GM12878 (cell line): Measurements from ENCODE around the gene NELFB. TPM values are rescaled to one million over a fixed set of nuclear protein-coding genes. Genes with fewer than 3 reads are reported as not detected.

Experiments used
- ATAC-seq: fragments of 200-7000 bp; cut with Tn5 transposase; 3 replicates; pipeline ENCODE4 v1.9.1; 2020; ENCODE audit warnings: mild to moderate bottlenecking, moderate library complexity
- BruUV-seq: library from RNA; stranded (reverse); fragments of 400-500 nt; replicated peaks from 2 replicates; lab custom pipeline; 2021; lab: Mats Ljungman, UMichigan
- CTCF ChIA-PET: fragments of 300-600 bp; sonication (Branson Sonifier 250); formaldehyde crosslinking; extraction: SDS; loops from one replicate; lab custom pipeline; 2021; ENCODE audit warnings: inconsistent platforms; lab: Yijun Ruan, JAX
- POLR2A ChIA-PET: fragments of 350-600 bp; formaldehyde crosslinking; extraction: SDS; loops from one replicate; lab custom pipeline; 2021; ENCODE audit warnings: inconsistent platforms; lab: Charles Lee
- RAD21 ChIA-PET: fragments of 300-600 bp; sonication (Branson Sonifier 250); formaldehyde crosslinking; loops from one replicate; lab custom pipeline; 2023; ENCODE audit warnings: antibody characterized with exemption; ENCODE audit not compliant: unreplicated experiment; lab: Charles Lee
- SMC1A ChIA-PET: fragments of 300-600 bp; sonication (Branson Sonifier 250); formaldehyde crosslinking; loops from one replicate; lab custom pipeline; 2023; ENCODE audit not compliant: unreplicated experiment, uncharacterized antibody; lab: Charles Lee
- DNase-seq: peaks from one replicate; pipeline ENCODE4 v3.0.0-alpha.2; 2011; ENCODE audit warnings: low read depth, low spot score
- FAIRE-seq: peaks from 3 replicates; lab custom pipeline; 2011; peaks lifted over from hg19 to GRCh38; lab: Jason Lieb, UNC
- H2AFZ ChIP-seq: 2 replicates; pipeline ENCODE4 v1.6.0; 2011; ENCODE audit warnings: low read depth, low read length, control low read depth; ENCODE audit not compliant: control insufficient read depth
- H3K27ac ChIP-seq: 2 replicates; pipeline ENCODE4 v1.5.1; 2011; ENCODE audit warnings: control low read depth; ENCODE audit not compliant: control insufficient read depth, insufficient read depth
- H3K27me3 ChIP-seq, 2 experiments: replicated peaks in 1 of 2; 2 replicates each; pipeline versions ENCODE4 v1.6.0 to v1.6.1; 2011; ENCODE audit warnings: low read length in 1 of 2; ENCODE audit not compliant: control insufficient read depth in 2 of 2, insufficient read depth in 2 of 2
- H3K36me3 ChIP-seq, 2 experiments: 2 replicates each; pipeline ENCODE4 v1.5.1; 2011; ENCODE audit warnings: low read length in 1 of 2; ENCODE audit not compliant: control insufficient read depth in 2 of 2, insufficient read depth in 2 of 2
- H3K4me1 ChIP-seq: 2 replicates; pipeline ENCODE4 v1.6.1; 2011; ENCODE audit warnings: mild to moderate bottlenecking, low read length, moderate library complexity, mixed read lengths; ENCODE audit not compliant: control insufficient read depth, insufficient read depth
- H3K4me2 ChIP-seq: 2 replicates; pipeline ENCODE4 v1.6.0; 2011; ENCODE audit warnings: control low read depth; ENCODE audit not compliant: control insufficient read depth, insufficient read depth
- H3K4me3 ChIP-seq: fragments of 200-600 bp; sonication (generic); 2 replicates; pipeline ENCODE4 v1.5.1; 2016
- H3K79me2 ChIP-seq: 2 replicates; pipeline ENCODE4 v1.6.0; 2011; ENCODE audit warnings: low read length; ENCODE audit not compliant: control insufficient read depth, insufficient read depth
- H3K9ac ChIP-seq: 2 replicates; pipeline ENCODE4 v1.8.0; 2011; ENCODE audit warnings: low read length, control low read depth, mixed read lengths; ENCODE audit not compliant: control insufficient read depth, insufficient read depth
- H3K9me3 ChIP-seq: replicated peaks from 3 replicates; pipeline ENCODE4 v1.5.1; 2011; ENCODE audit warnings: mild to moderate bottlenecking, low read length; ENCODE audit not compliant: control insufficient read depth, insufficient read depth
- H4K20me1 ChIP-seq: 2 replicates; pipeline ENCODE4 v1.6.0; 2011; ENCODE audit not compliant: control insufficient read depth, insufficient read depth
- ASH2L ChIP-seq: fragments of 300-600, 200-600 bp; sonication (generic); IDR thresholded peaks from 2 replicates; pipeline ENCODE4 v1.6.1; 2017; ENCODE audit warnings: low read depth, mild to moderate bottlenecking, borderline replicate concordance
- ATF3 ChIP-seq: IDR thresholded peaks from 2 replicates; pipeline ENCODE4 v1.6.1; 2011; ENCODE audit warnings: low read depth, mild to moderate bottlenecking, low read length, moderate library complexity, borderline replicate concordance; ENCODE audit errors: extremely low read depth
- CBFB ChIP-seq: IDR thresholded peaks from 2 replicates; pipeline ENCODE4 v1.6.1; 2016; ENCODE audit warnings: antibody characterized with exemption, low read depth
- CUX1 ChIP-seq: IDR thresholded peaks from 2 replicates; pipeline ENCODE4 v1.6.1; 2012; ENCODE audit warnings: improper control_type of control experiment, low read depth, low read length; ENCODE audit not compliant: insufficient replicate concordance
- PRDM15 ChIP-seq: fragments of 450-650 bp; formaldehyde crosslinking; IDR thresholded peaks from 2 replicates; pipeline ENCODE4 v1.4.0; 2020; ENCODE audit warnings: mild to moderate bottlenecking, moderate library complexity
- RELB ChIP-seq: fragments of 450-650 bp; IDR thresholded peaks from 2 replicates; pipeline ENCODE4 v1.6.1; 2017; ENCODE audit warnings: low read depth, mild to moderate bottlenecking, moderate library complexity
- RUNX3 ChIP-seq: IDR thresholded peaks from 2 replicates; pipeline ENCODE4 v1.6.1; 2012; ENCODE audit warnings: low read length, inconsistent platforms
- SPI1 ChIP-seq: IDR thresholded peaks from 2 replicates; pipeline ENCODE4 v1.6.1; 2011; ENCODE audit warnings: low read depth, mild to moderate bottlenecking, low read length, moderate library complexity, borderline replicate concordance; ENCODE audit not compliant: insufficient read depth
- USF1 ChIP-seq: IDR thresholded peaks from 2 replicates; pipeline ENCODE4 v1.6.1; 2011; ENCODE audit warnings: borderline replicate concordance, low read depth, mild to moderate bottlenecking, moderate library complexity, mixed read lengths, low read length; ENCODE audit not compliant: insufficient read depth; ENCODE audit errors: extremely low read length
- WRNIP1 ChIP-seq: IDR thresholded peaks from 2 replicates; pipeline ENCODE4 v1.6.1; 2011; ENCODE audit warnings: low read depth, low read length, improper control_type of control experiment, borderline replicate concordance
- WGBS: methylation state at CpG from one replicate; pipeline ENCODE4 v1.1.6; 2016; ENCODE audit warnings: low lambda C conversion rate; ENCODE audit not compliant: insufficient replicate concordance, insufficient coverage; ENCODE audit errors: missing lambda C conversion rate; 5-methylcytosine and 5-hydroxymethylcytosine counted together
- in situ Hi-C: fragments of 300-500 bp; cut with MboI; formaldehyde crosslinking; loops from 9 replicates; pipeline ENCODE4 v1.14.3; 2018; ENCODE audit warnings: mixed read lengths
- intact Hi-C: fragments of 100-400 bp; cut with micrococcal nuclease; formaldehyde crosslinking; loops from one replicate; pipeline ENCODE4 v1.14.2; 2022; ENCODE audit not compliant: unreplicated experiment
- polyA plus RNA-seq, 11 experiments: library from polyadenylated mRNA; depleted of rRNA in 4 of 11; unstranded in 6 of 11; stranded (reverse) in 5 of 11; fragments of >200 nt; fragmentation: Nextera tagmentation in 4 of 11; fragmentation: Illumina TruSeq in 1 of 11; extraction: Ambion mirVana in 4 of 11; extraction: Trizol in 1 of 11; gene quantifications; 1 replicate in 1 of 11; 2 replicates in 10 of 11; pipeline versions ENCODE4 v1.2.1 to v1.2.3, GENCODE V29; 2011 to 2016; ENCODE audit warnings: inconsistent platforms in 2 of 11, missing spikeins in 2 of 11, low read depth in 1 of 11
- total RNA-seq, 4 experiments: library from RNA; depleted of rRNA in 3 of 4; stranded (reverse); fragments of >200 nt in 3 of 4; fragmentation: Illumina TruSeq in 1 of 4; extraction: Trizol in 1 of 4; gene quantifications; 2 replicates each; pipeline versions ENCODE4 v1.2.1 to v1.2.3, GENCODE V29; 2013 to 2021

The NELFB gene
- total and polyA plus RNA-seq, 10 of the 15 experiments (the other 5 are each of a cell fraction or from before 2014, with no cell fraction given): 0.19 to 63.4 (median 30.9) TPM

GRCh38 chr9:137262909-137263285 lies 7.8 kb downstream of the NELFB start:
- 97% methylated on average over 23 of the region's 24 CpGs for WGBS
- ChIA-PET SMC1A (interaction anchor here (1.2 to 1.4 kb wide), 2 partner anchors 26 to 73 kb away, joined by 3 to 5 read pairs; no protein-coding TSS in a partner anchor), POLR2A (interaction anchor here (0.6 to 1.1 kb wide), 2 partner anchors 15 to 22 kb away, joined by 3 to 4 read pairs; partner anchors contain the start of gene TUBB4B), RAD21 (interaction anchor here (1.6 to 1.7 kb wide), 2 partner anchors 24 to 26 kb away, joined by 4 to 6 read pairs; no protein-coding TSS in a partner anchor), CTCF (interaction anchor here (1.1 to 2.2 kb wide), 3 partner anchors 11 to 26 kb away, joined by 3 to 24 read pairs (median 4); no protein-coding TSS in a partner anchor)
- DNase-seq (no peak), ATAC-seq (no peak), FAIRE-seq (no peak)
- Histone ChIP-seq H3K4me2 (no peak overlapping the region), H3K27ac (no peak overlapping the region), H3K4me1 (peaks cover 2% of the 10 kb centered on the region), H3K79me2 (no peaks in the 10 kb centered on the region), H3K9ac (no peak overlapping the region), H3K4me3 (no peak overlapping the region), H3K27me3 (no peaks in the 10 kb centered on the region), H3K36me3 (peaks cover 8 to 11% of the 10 kb centered on the region in 2 experiments), H3K9me3 (no peaks in the 10 kb centered on the region), H4K20me1 (no peaks in the 10 kb centered on the region), H2AFZ (no peak overlapping the region)
- no TSS peak for BruUV-seq
- in situ Hi-C loops: no loop called here
- intact Hi-C loops: no loop called here
- TF ChIP-seq CUX1: no peak
- TF ChIP-seq ATF3: no peak
- no peak for TF ChIP-seq RELB
- TF ChIP-seq RUNX3: no peak
- TF ChIP-seq WRNIP1: no peak
- TF ChIP-seq USF1: no peak
- TF ChIP-seq SPI1: no peak
- no peak for TF ChIP-seq CBFB
- TF ChIP-seq ASH2L: no peak
- no peak for TF ChIP-seq PRDM15 (CRISPR knock-in tag)
